Measurements from ENCODE around the gene SLC1A7.

SLC1A7 gene

GRCh38 chr1:53076165-53076564 lies 66.3 kb downstream of the SLC1A7 start:
- H3K4me3 ChIP-seq (ENCODE audit: low read depth, low read length) = no peak overlapping the region
- TF ChIP-seq CTCF (IDR thresholded peaks at IDR 0.05; ENCODE audit: borderline replicate concordance, insufficient read depth, low read depth, low read length) = no peak

GRCh38 chr1:53075761-53076163 lies 66.7 kb downstream of the SLC1A7 start:
- H3K4me3 ChIP-seq (ENCODE audit: low read depth, low read length) = no peak overlapping the region
- TF ChIP-seq CTCF (IDR thresholded peaks at IDR 0.05; ENCODE audit: borderline replicate concordance, insufficient read depth, low read depth, low read length) = no peak

GRCh38 chr1:53075206-53075605 lies 67.2 kb downstream of the SLC1A7 start:
- no peak for TF ChIP-seq CTCF (IDR thresholded peaks at IDR 0.05; ENCODE audit: borderline replicate concordance, insufficient read depth, low read depth, low read length)

GRCh38 chr1:53074313-53075154 lies 67.9 kb downstream of the SLC1A7 start:
- no peak overlapping the region for H3K4me3 ChIP-seq (ENCODE audit: low read depth, low read length)
- no peak for TF ChIP-seq CTCF (IDR thresholded peaks at IDR 0.05; ENCODE audit: borderline replicate concordance, insufficient read depth, low read depth, low read length)

More at GRCh38 chr1:53075206-53075605, 67.2 kb downstream of the SLC1A7 start:
- H3K4me3 ChIP-seq (ENCODE audit: low read depth, low read length) = no peak overlapping the region

GRCh38 chr1:53073868-53074311 lies 68.5 kb downstream of the SLC1A7 start:
- no peak overlapping the region for H3K4me3 ChIP-seq (ENCODE audit: low read depth, low read length)
- TF ChIP-seq CTCF (IDR thresholded peaks at IDR 0.05; ENCODE audit: borderline replicate concordance, insufficient read depth, low read depth, low read length) = no peak

- no peak for TF ChIP-seq CTCF (IDR thresholded peaks at IDR 0.05; ENCODE audit: borderline replicate concordance, insufficient read depth, low read depth, low read length)
- H3K4me3 ChIP-seq (ENCODE audit: low read depth, low read length) = no peak overlapping the region
These were observed 69.2 kb downstream of the SLC1A7 start for GRCh38 chr1:53073287-53073686.

- no peak overlapping the region for H3K4me3 ChIP-seq (ENCODE audit: low read depth, low read length)
- no peak for TF ChIP-seq CTCF (IDR thresholded peaks at IDR 0.05; ENCODE audit: borderline replicate concordance, insufficient read depth, low read depth, low read length)
These were observed 70.5 kb downstream of the SLC1A7 start for GRCh38 chr1:53071915-53072314.

Measured in GM12875 (cell line).